HL-60 (cell line): Measurements from ENCODE around the gene MFAP1.

Source experiments
- DNase-seq, 2 experiments: peaks; one replicate each; pipeline ENCODE4 v3.0.0-alpha.2; 2010 to 2020; ENCODE audit warnings: low read depth in 1 of 2, low spot score in 1 of 2
- H3K27ac ChIP-seq: fragments of 250-450 bp; sonication (Bioruptor Pico); replicated peaks from 2 replicates; pipeline ENCODE4 v1.5.1; 2020; ENCODE audit warnings: mild to moderate bottlenecking, moderate library complexity
- H3K27me3 ChIP-seq: fragments of 250-450 bp; sonication (Bioruptor Pico); 2 replicates; pipeline ENCODE4 v1.5.1; 2021; ENCODE audit warnings: mild to moderate bottlenecking, moderate library complexity; ENCODE audit not compliant: insufficient read depth, poor library complexity, severe bottlenecking
- H3K4me3 ChIP-seq: replicated peaks from 2 replicates; pipeline ENCODE4 v1.5.1; 2011; ENCODE audit warnings: mild to moderate bottlenecking, control low read depth, low read length; ENCODE audit not compliant: insufficient read depth
- CTCF ChIP-seq: IDR thresholded peaks from one replicate; pipeline ENCODE4 v1.5.1; 2011; ENCODE audit warnings: low read length, control low read depth, inconsistent platforms; ENCODE audit not compliant: insufficient read depth
- GABPA ChIP-seq: IDR thresholded peaks from 2 replicates; pipeline ENCODE4 v1.6.1; 2012; ENCODE audit warnings: low read depth
- POLR2AphosphoS5 ChIP-seq: IDR thresholded peaks from 2 replicates; pipeline ENCODE4 v1.6.1; 2012; ENCODE audit warnings: low read depth
- REST ChIP-seq: IDR thresholded peaks from 2 replicates; pipeline ENCODE4 v1.6.1; 2012; ENCODE audit warnings: low read depth; ENCODE audit not compliant: insufficient replicate concordance
- SPI1 ChIP-seq: IDR thresholded peaks from 2 replicates; pipeline ENCODE4 v1.6.1; 2012; ENCODE audit warnings: low read depth, mild to moderate bottlenecking, borderline replicate concordance
- long read RNA-seq: library from polyadenylated mRNA; unstranded; transcript quantifications from one replicate; pipeline ENCODE4 v2.0.0, GENCODE V29; 2020

MFAP1 gene
- long read RNA-seq, transcript MFAP1-201 (9 exons, 2,155 nt): major isoform, 316 of 325 reads
- long read RNA-seq, partial matches to known transcripts: 8 of 325 reads
- long read RNA-seq, other reads (novel, unspliced or antisense): 1 of 325 reads

- DNase-seq: peak; percentile 96 to 97
- TF ChIP-seq CTCF: no peak
- TF ChIP-seq GABPA: peak; percentile 75
- TF ChIP-seq POLR2AphosphoS5: peak; percentile 89
- peak; percentile 23; the same call in 1 of the 2 replicates for TF ChIP-seq SPI1
- peak; percentile 63 for TF ChIP-seq REST
- H3K27ac ChIP-seq: peak within 1 kb of the TSS; percentile 83
- no peaks in the 10 kb centered on the region for H3K27me3 ChIP-seq
- peak within 1 kb of the TSS; percentile 71 for H3K4me3 ChIP-seq
Observed at GRCh38 chr15:43824302-43825246, at the start of gene MFAP1. TSS of gene MFAP1 (minus strand) at chr15:43824690. CDS start at chr15:43824569, 121 bp downstream.

GRCh38 chr15:43873651-43874050, 49.2 kb upstream of the MFAP1 start:
- Histone ChIP-seq H3K4me3 (no peak overlapping the region), H3K27ac (no peak overlapping the region), H3K27me3 (no peaks in the 10 kb centered on the region)
- TF ChIP-seq CTCF (no peak), SPI1 (no peak), GABPA (no peak), POLR2AphosphoS5 (no peak)
- no peak for DNase-seq

- Histone ChIP-seq H3K27me3 (no peaks in the 10 kb centered on the region), H3K27ac (no peak overlapping the region), H3K4me3 (no peak overlapping the region)
- TF ChIP-seq POLR2AphosphoS5: no peak
- peak; percentile 24 for TF ChIP-seq CTCF
- DNase-seq: peak; percentile 28 to 29
Observed at GRCh38 chr15:43872416-43873020, 48.0 kb upstream of the MFAP1 start.

GRCh38 chr15:43871835-43872234, 47.3 kb upstream of the MFAP1 start:
- no peak for DNase-seq
- no peak overlapping the region for H3K27ac ChIP-seq
- no peaks in the 10 kb centered on the region for H3K27me3 ChIP-seq
- no peak overlapping the region for H3K4me3 ChIP-seq
- TF ChIP-seq CTCF (no peak), GABPA (no peak), SPI1 (no peak), REST (no peak), POLR2AphosphoS5 (no peak)
